Glutamatergic neuron (in vitro differentiated cells): ENCODE results near the gene DLST. TPM values are rescaled to one million over a fixed set of nuclear protein-coding genes. Genes with fewer than 3 reads are reported as not detected.

Source experiments
- DNase-seq: peaks from one replicate; pipeline ENCODE4 v3.0.0; 2022
- H3K27ac Mint-ChIP-seq: one replicate; pipeline ENCODE4 v1.8.0; 2020; ENCODE audit warnings: mild to moderate bottlenecking, mixed read lengths, inconsistent platforms; ENCODE audit not compliant: unreplicated experiment
- H3K27me3 Mint-ChIP-seq: one replicate; pipeline ENCODE4 v1.8.0; 2020; ENCODE audit warnings: mild to moderate bottlenecking, moderate library complexity, mixed read lengths, inconsistent platforms; ENCODE audit not compliant: unreplicated experiment
- H3K36me3 Mint-ChIP-seq: one replicate; pipeline ENCODE4 v1.8.0; 2020; ENCODE audit warnings: mild to moderate bottlenecking, mixed read lengths, inconsistent platforms; ENCODE audit not compliant: unreplicated experiment
- H3K4me1 Mint-ChIP-seq: one replicate; pipeline ENCODE4 v1.8.0; 2020; ENCODE audit warnings: mild to moderate bottlenecking, low read depth, mixed read lengths, inconsistent platforms; ENCODE audit not compliant: unreplicated experiment
- H3K4me3 Mint-ChIP-seq: one replicate; pipeline ENCODE4 v1.8.0; 2020; ENCODE audit warnings: mild to moderate bottlenecking, mixed read lengths, inconsistent platforms; ENCODE audit not compliant: unreplicated experiment
- H3K9me3 Mint-ChIP-seq: one replicate; pipeline ENCODE4 v1.8.0; 2020; ENCODE audit warnings: mild to moderate bottlenecking, moderate library complexity, mixed read lengths, inconsistent platforms; ENCODE audit not compliant: unreplicated experiment
- total RNA-seq: library from RNA; stranded (reverse); fragmentation: NEBNext Ultra II Directional; extraction: Animal tissue kit (Norgen Biotek cat#: 25700); gene quantifications from one replicate; pipeline ENCODE4 v1.2.1, GENCODE V29; 2021; ENCODE audit not compliant: unreplicated experiment
- TF ChIP-seq, protein P1 (sequence below): fragments of 200-600 bp; sonication (generic); IDR thresholded peaks from one replicate; pipeline ENCODE4 v1.5.0; 2021; ENCODE audit not compliant: partially characterized antibody, unreplicated experiment

Gene DLST
- total RNA-seq, 1 donor from 2014 or later = 114 TPM

DNA sequence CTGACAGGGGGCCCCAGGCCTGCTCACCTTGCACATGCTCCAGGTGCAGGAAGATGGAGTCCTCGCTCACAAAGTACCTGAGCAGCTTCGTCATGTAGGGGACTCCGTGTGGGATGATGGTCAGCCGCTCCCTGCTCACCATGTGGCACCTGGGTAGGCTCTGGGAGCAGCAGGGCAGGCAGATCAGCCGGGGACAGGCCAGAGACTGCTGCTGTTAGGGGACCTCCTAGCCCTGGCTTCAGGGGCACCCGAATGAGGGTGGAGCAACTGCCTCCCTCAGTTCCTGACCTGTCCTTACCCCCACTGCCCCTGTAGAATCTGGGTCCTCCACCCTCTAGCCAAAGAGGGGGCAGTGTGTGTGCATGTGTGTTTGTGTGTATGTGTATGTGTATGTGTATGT is 29.5 kb downstream of the DLST start:
- H3K27me3 Mint-ChIP-seq = peaks cover 8% of the 10 kb centered on the region
- H3K4me1 Mint-ChIP-seq = peaks cover 34% of the 10 kb centered on the region
- H3K9me3 Mint-ChIP-seq = peaks cover 8% of the 10 kb centered on the region
- H3K4me3 Mint-ChIP-seq = no peak overlapping the region
- H3K36me3 Mint-ChIP-seq = no peaks in the 10 kb centered on the region
- TF ChIP-seq, protein P1, sequence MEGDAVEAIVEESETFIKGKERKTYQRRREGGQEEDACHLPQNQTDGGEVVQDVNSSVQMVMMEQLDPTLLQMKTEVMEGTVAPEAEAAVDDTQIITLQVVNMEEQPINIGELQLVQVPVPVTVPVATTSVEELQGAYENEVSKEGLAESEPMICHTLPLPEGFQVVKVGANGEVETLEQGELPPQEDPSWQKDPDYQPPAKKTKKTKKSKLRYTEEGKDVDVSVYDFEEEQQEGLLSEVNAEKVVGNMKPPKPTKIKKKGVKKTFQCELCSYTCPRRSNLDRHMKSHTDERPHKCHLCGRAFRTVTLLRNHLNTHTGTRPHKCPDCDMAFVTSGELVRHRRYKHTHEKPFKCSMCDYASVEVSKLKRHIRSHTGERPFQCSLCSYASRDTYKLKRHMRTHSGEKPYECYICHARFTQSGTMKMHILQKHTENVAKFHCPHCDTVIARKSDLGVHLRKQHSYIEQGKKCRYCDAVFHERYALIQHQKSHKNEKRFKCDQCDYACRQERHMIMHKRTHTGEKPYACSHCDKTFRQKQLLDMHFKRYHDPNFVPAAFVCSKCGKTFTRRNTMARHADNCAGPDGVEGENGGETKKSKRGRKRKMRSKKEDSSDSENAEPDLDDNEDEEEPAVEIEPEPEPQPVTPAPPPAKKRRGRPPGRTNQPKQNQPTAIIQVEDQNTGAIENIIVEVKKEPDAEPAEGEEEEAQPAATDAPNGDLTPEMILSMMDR = no peak
- no peak overlapping the region for H3K27ac Mint-ChIP-seq
- no peak for DNase-seq

DNA sequence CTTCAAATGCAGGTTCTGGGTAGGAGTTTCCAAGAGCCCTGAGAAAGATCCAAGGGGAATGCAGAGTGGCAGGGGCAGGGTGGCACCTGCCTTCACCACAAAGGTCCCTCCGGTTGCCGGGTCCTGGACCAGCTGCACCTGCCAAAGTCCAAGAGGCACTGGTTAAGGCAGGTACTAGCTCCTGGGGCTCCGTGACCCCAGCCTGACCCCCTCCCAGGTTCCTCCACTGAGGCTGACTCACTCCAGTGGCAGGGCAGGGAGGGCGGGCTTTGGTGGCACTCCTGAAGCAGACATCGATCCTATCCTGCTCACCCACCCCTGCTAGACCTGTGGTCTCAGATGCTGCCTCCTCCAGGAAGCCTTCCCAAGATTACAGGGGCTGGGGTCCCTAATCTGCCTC is 30.0 kb downstream of the DLST start:
- no peaks in the 10 kb centered on the region for H3K36me3 Mint-ChIP-seq
- H3K9me3 Mint-ChIP-seq = peaks cover 9% of the 10 kb centered on the region
- H3K4me1 Mint-ChIP-seq = peaks cover 36% of the 10 kb centered on the region
- no peak for DNase-seq
- no peak overlapping the region for H3K27ac Mint-ChIP-seq
- H3K27me3 Mint-ChIP-seq = peaks cover 8% of the 10 kb centered on the region
- H3K4me3 Mint-ChIP-seq = no peak overlapping the region
- TF ChIP-seq, protein P1 = no peak

DNA sequence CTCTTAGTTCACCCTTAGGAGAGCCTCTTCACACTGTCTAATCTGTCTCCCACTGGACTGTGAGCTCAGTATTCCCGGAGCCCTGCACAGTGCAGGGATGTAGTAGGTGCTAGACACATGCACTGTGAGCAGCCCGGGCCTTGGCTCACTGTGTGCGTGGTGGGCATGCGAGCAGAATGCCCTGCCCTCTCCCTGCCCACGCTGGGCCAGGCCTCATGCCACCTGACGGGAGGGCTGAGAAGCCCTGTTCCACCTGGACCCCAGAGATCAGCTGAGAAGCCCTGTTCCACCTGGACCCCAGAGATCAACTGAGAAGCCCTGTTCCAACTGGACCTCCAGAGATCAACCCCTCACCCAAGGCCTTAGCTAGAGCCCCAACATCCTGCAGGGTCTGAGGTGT is 30.4 kb downstream of the DLST start:
- DNase-seq = no peak
- TF ChIP-seq, protein P1 = no peak
- Mint-ChIP-seq H3K4me1 (peaks cover 41% of the 10 kb centered on the region), H3K27me3 (peaks cover 12% of the 10 kb centered on the region), H3K9me3 (peaks cover 13% of the 10 kb centered on the region), H3K4me3 (no peak overlapping the region), H3K36me3 (no peaks in the 10 kb centered on the region), H3K27ac (no peak overlapping the region)

DNA sequence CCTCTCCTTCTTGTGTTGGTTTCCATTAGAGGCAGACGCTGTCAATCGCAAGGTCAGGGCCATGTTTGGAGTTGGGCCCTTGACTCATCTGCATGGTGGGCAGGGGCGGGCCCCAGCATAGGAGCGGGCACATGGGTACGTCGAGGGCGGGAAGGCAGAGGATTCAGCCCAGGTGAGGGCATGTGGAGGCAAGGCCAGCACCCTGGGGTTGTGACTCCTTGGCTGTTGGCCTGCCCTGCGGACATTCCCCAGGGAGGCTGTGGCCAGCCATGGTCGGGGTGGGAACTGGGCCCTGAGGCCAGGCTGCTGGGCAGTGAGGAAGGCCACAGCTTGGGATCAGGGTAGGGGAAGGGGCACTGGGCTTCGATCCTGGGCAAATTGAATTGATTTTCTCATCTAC is 31.1 kb downstream of the DLST start:
- H3K27ac Mint-ChIP-seq = no peak overlapping the region
- TF ChIP-seq, protein P1 = no peak
- peaks cover 18% of the 10 kb centered on the region for H3K9me3 Mint-ChIP-seq
- no peaks in the 10 kb centered on the region for H3K36me3 Mint-ChIP-seq
- no peak for DNase-seq
- no peak overlapping the region for H3K4me3 Mint-ChIP-seq
- H3K27me3 Mint-ChIP-seq = peaks cover 17% of the 10 kb centered on the region
- H3K4me1 Mint-ChIP-seq = peaks cover 46% of the 10 kb centered on the region

DNA sequence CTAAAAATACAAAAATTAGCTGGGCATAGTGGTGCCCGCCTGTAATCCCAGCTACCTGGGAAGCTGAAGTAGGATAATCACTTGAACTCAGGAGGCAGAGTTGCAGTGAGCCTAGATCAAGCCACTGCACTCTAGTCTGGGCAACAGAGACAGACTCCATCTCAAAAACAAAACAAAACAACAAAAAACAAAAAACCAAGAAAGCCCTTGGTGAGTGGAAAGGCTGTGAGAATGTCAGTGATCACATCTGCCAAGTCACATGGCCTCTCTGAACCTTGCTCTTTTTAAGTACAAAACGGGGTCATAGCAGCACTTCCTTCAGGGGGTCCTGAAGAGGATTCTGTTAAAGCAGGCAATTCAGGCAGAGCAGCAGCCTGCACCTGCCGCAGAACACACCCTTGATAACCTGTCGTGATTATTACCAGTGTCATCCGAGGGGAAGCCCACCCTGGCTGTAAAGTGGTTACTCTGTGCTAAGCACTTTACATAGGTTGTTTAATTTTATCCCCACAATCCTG is 31.7 kb downstream of the DLST start:
- Mint-ChIP-seq H3K9me3 (peaks cover 18% of the 10 kb centered on the region), H3K27ac (no peak overlapping the region), H3K4me1 (peaks cover 49% of the 10 kb centered on the region), H3K36me3 (no peaks in the 10 kb centered on the region), H3K4me3 (no peak overlapping the region), H3K27me3 (peaks cover 17% of the 10 kb centered on the region)
- TF ChIP-seq, protein P1 = no peak
- no peak for DNase-seq
